C4-2B (cell line): ENCODE data around the gene GMDS.

ENCODE experiments used
- H3K27ac ChIP-seq: fragments of 450-650 bp; 2 replicates; pipeline ENCODE4 v1.5.1; 2017
- CTCF ChIP-seq: fragments of 450-650 bp; conservative IDR thresholded peaks from 2 replicates; pipeline ENCODE4 v1.5.1; 2017; ENCODE audit warnings: mild to moderate bottlenecking
- ZFX ChIP-seq: fragments of 450-650 bp; IDR thresholded peaks from 2 replicates; pipeline ENCODE4 v1.6.1; 2017

GMDS gene

GRCh38 chr6:1579096-1579495 lies 666.3 kb downstream of the GMDS start:
- H3K27ac ChIP-seq, result no peak overlapping the region
- no peak for TF ChIP-seq ZFX
- no peak for TF ChIP-seq CTCF

GRCh38 chr6:1577896-1578745 lies 667.3 kb downstream of the GMDS start:
- no peak for TF ChIP-seq CTCF
- no peak for TF ChIP-seq ZFX

GRCh38 chr6:1577146-1577680 lies 668.2 kb downstream of the GMDS start:
- TF ChIP-seq ZFX (no peak), CTCF (no peak)

More at GRCh38 chr6:1577896-1578745, 667.3 kb downstream of the GMDS start:
- H3K27ac ChIP-seq, result no peak overlapping the region

GRCh38 chr6:1576711-1577110 lies 668.7 kb downstream of the GMDS start:
- H3K27ac ChIP-seq, result no peak overlapping the region
- TF ChIP-seq CTCF, result no peak
- TF ChIP-seq ZFX, result no peak

More at GRCh38 chr6:1577146-1577680, 668.2 kb downstream of the GMDS start:
- no peak overlapping the region for H3K27ac ChIP-seq

DNA sequence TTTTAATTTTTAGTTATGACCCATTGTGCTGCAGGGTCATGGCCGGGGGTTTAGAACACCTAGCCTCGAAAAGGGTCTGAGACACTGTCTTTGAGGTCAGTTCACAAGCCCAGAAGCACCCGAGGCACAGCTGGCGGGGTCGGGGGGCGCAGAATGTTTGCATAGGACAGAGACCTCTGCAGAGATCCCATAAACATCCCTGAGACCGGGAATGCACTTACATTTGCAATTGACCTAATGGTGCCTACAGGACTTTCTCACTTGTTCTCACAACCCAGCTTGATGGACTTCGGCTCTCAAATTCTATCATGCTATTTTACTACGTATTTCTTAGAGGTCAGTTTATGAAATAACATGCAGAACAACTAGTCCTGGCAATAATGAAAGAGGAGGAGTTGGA lies 669.2 kb downstream of the GMDS start:
- no peak overlapping the region for H3K27ac ChIP-seq
- TF ChIP-seq ZFX, result no peak
- no peak for TF ChIP-seq CTCF

DNA sequence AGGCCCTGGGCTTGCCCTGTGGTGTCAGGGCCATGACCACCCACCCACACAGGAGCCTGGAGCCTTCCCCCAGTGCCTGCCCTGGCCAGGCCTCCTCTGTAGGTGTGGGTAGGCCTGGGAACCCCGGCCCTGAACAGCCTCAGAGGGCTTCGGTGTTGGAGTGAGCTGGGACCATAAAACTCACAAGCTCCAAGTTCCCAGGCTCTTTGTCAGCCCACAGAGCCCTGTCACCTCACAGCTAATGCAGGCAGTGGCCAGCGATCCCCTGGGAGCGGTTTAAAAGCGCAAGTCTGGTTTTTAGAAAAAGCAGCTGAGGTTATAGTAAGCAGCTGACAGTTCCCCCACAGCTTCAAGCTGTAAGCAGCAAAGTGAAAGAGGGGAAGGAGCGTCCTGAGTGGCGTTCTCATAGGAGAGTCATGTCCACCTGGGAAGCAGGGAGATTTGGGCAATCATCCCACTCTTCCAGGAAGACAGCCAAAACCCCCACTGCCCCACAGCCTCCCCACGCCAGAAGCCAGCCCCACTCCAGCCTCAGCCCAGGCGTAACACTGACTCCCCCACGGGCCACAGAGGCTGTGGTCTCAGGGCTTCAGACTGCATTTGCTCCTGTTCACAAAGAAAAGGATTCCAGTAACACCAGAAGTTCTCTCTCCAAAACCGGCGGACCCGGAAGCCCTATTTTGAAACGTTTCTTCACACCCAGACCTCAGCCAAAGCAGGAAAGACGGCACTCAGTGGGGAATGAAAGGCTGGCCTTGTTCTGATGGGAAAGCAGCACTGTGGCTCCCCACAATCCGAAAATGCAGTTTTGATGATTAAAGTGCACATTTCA lies 670.0 kb downstream of the GMDS start:
- TF ChIP-seq ZFX (no peak), CTCF (no peak)
- H3K27ac ChIP-seq, result no peak overlapping the region

- no peak for TF ChIP-seq ZFX
- no peak for TF ChIP-seq CTCF
These were observed 670.6 kb downstream of the GMDS start for GRCh38 chr6:1574890-1575209.

More at GRCh38 chr6:1574890-1575209, 670.6 kb downstream of the GMDS start:
- no peak overlapping the region for H3K27ac ChIP-seq
